ENCODE results near the gene RHBDL1. TPM values are rescaled to one million over a fixed set of nuclear protein-coding genes. Genes with fewer than 3 reads are reported as not detected.
A peak's percentile ranks its signal among the peaks of the same experiment; 100 is the strongest.

Gene RHBDL1
- total RNA-seq, 1 donor from 2014 or later = 6.1 TPM

GRCh38 chr16:662095-662494, 13.4 kb upstream of the RHBDL1 start:
- H3K4me1 Mint-ChIP-seq = peaks cover 5% of the 10 kb centered on the region
- no peaks in the 10 kb centered on the region for H3K9me3 Mint-ChIP-seq
- no peaks in the 10 kb centered on the region for H3K27me3 Mint-ChIP-seq (ENCODE audit: low read depth)
- no peak for DNase-seq (ENCODE audit: low spot score in 2 of 2, unreplicated experiment in 2 of 2)
- no peak overlapping the region for H3K4me3 Mint-ChIP-seq
- no peaks in the 10 kb centered on the region for H3K36me3 Mint-ChIP-seq
- no peak overlapping the region for H3K27ac Mint-ChIP-seq
- TF ChIP-seq, protein P1, sequence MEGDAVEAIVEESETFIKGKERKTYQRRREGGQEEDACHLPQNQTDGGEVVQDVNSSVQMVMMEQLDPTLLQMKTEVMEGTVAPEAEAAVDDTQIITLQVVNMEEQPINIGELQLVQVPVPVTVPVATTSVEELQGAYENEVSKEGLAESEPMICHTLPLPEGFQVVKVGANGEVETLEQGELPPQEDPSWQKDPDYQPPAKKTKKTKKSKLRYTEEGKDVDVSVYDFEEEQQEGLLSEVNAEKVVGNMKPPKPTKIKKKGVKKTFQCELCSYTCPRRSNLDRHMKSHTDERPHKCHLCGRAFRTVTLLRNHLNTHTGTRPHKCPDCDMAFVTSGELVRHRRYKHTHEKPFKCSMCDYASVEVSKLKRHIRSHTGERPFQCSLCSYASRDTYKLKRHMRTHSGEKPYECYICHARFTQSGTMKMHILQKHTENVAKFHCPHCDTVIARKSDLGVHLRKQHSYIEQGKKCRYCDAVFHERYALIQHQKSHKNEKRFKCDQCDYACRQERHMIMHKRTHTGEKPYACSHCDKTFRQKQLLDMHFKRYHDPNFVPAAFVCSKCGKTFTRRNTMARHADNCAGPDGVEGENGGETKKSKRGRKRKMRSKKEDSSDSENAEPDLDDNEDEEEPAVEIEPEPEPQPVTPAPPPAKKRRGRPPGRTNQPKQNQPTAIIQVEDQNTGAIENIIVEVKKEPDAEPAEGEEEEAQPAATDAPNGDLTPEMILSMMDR (IDR thresholded peaks at IDR 0.05; ENCODE audit: unreplicated experiment) = no peak

DNA sequence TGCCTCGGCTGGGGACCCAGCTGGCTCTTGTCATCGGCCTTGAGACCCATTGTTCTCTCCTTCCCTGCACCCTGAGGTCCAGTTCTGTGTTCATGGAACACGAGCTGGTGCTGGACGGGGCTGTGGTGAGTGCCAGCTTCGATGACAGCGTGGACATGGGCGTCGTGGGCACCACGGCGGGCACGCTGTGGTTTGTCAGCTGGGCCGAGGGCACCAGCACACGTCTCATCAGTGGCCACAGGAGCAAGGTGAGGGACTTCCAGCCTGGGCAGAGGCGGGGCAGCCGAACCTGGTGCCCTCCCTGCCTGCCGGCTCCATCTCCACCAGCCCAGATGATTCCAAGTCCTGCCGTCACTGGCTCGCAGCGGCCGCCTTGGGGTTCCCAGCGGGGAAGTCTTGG, 12.9 kb upstream of the RHBDL1 start:
- Mint-ChIP-seq H3K4me1 (peaks cover 6% of the 10 kb centered on the region), H3K4me3 (no peak overlapping the region), H3K36me3 (no peaks in the 10 kb centered on the region), H3K9me3 (no peaks in the 10 kb centered on the region), H3K27ac (no peak overlapping the region), H3K27me3 (ENCODE audit: low read depth) (no peaks in the 10 kb centered on the region)
- TF ChIP-seq, protein P1 (IDR thresholded peaks at IDR 0.05; ENCODE audit: unreplicated experiment) = no peak
- DNase-seq (ENCODE audit: low spot score in 2 of 2, unreplicated experiment in 2 of 2) = no peak

- Mint-ChIP-seq H3K36me3 (peaks cover 2% of the 10 kb centered on the region), H3K4me3 (no peak overlapping the region), H3K27ac (no peak overlapping the region), H3K4me1 (peaks cover 5% of the 10 kb centered on the region), H3K9me3 (no peaks in the 10 kb centered on the region), H3K27me3 (ENCODE audit: low read depth) (no peaks in the 10 kb centered on the region)
- DNase-seq (ENCODE audit: low spot score in 2 of 2, unreplicated experiment in 2 of 2) = no peak
- TF ChIP-seq, protein P1 (IDR thresholded peaks at IDR 0.05; ENCODE audit: unreplicated experiment) = no peak
Measured at GRCh38 chr16:666572-666971, 8.9 kb upstream of the RHBDL1 start.

DNA sequence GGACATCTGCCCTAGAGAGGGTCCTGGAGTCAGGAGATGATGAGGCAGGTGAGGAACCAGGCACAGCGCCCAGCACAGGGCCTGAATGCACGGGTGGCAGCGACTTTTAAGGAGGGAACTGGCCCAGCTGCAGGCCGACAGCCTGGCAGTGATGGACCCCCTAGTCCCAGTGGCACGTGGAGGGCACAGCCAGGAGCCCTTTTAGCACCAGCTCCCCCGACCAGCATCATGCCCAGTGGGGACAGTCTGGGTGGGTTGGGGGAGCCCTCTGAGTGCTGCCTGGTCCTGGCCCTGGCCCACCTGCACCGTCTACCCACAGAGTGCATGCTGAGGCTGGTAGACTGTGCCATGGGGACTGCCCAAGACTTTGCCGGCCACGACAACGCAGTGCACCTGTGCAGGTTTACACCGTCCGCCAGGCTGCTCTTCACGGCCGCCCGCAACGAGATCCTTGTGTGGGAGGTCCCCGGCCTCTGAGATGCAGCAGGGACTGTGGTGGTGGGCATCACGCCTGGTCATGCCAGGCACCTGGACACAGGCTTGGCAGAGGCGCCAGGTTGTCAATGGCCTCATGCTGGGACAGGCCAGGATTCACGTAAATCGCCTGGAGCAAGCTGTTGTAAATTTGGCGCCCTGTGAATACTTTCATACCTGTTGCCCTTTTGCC, 8.2 kb upstream of the RHBDL1 start:
- Mint-ChIP-seq H3K27ac (peak overlapping the region; percentile 61), H3K4me3 (peak overlapping the region; percentile 74), H3K4me1 (peaks cover 5% of the 10 kb centered on the region), H3K9me3 (no peaks in the 10 kb centered on the region), H3K36me3 (peaks cover 2% of the 10 kb centered on the region), H3K27me3 (ENCODE audit: low read depth) (no peaks in the 10 kb centered on the region)
- DNase-seq (ENCODE audit: low spot score in 2 of 2, unreplicated experiment in 2 of 2) = no peak
- TF ChIP-seq, protein P1 (IDR thresholded peaks at IDR 0.05; ENCODE audit: unreplicated experiment) = no peak

DNA sequence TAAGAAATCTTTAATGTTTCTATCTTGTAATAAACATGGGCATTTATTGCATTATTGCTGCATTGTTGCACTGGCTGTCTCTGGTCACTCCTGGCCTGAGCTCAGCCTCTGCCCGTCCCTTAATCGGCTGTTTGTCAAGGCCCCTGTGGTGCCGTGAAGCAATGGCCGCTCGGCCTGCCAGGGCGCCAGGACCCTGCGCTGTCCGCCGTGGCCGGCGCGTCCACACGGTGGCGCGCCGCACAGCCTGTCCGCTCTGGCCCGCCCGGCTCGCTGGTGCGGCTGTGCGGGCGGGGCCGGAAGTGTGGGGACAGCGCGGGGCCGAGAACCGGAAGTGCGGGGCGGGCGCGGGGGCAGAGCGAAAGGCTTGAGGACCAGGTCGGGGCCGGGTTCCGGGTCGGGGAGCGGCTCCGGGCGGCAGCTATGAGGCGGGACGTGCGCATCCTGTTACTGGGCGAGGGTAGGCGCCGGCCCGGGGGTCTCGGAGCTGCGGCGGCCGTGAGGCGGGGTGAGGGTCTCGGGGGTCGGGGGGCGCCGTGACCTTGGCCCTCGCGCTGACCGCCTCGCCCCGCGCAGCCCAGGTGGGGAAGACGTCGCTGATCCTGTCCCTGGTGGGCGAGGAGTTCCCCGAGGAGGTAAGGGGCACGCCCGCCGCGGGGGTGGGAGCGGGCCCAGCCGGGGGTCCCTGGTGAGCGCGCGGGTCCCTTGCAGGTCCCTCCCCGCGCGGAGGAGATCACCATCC, 7.5 kb upstream of the RHBDL1 start, which contains the start of gene RHOT2:
TSS of gene RHOT2 (plus strand) at position 353 of the 739 bp plus-strand sequence. CDS start at position 421, 68 bp downstream.
- H3K27ac Mint-ChIP-seq = peak within 1 kb of the TSS; percentile 61
- peak within 1 kb of the TSS; percentile 74 for H3K4me3 Mint-ChIP-seq
- peaks cover 5% of the 10 kb centered on the region for H3K4me1 Mint-ChIP-seq
- H3K36me3 Mint-ChIP-seq = peaks cover 2% of the 10 kb centered on the region
- TF ChIP-seq, protein P1 (IDR thresholded peaks at IDR 0.05; ENCODE audit: unreplicated experiment) = peak; percentile 58
- H3K27me3 Mint-ChIP-seq (ENCODE audit: low read depth) = no peaks in the 10 kb centered on the region
- peak; percentile 91 to 92 for DNase-seq (ENCODE audit: low spot score in 2 of 2, unreplicated experiment in 2 of 2)
- H3K9me3 Mint-ChIP-seq = no peaks in the 10 kb centered on the region

All from mesothelial cell of epicardium (in vitro differentiated cells).